RPMI7951 (cell line): ENCODE measurements around the gene PCBP3. TPM values are rescaled to one million over a fixed set of nuclear protein-coding genes. Genes with fewer than 3 reads are reported as not detected.
A peak's percentile ranks its signal among the peaks of the same experiment; 100 is the strongest.

Source experiments
- DNase-seq: peaks from one replicate; pipeline ENCODE4 v3.0.0-alpha.2; 2012; ENCODE audit warnings: low read depth
- total RNA-seq: library from RNA; depleted of rRNA; stranded (reverse); fragments of >200 nt; shearing (Covaris generic); gene quantifications from 2 replicates; pipeline ENCODE4 v1.2.3, GENCODE V29; 2014

Gene PCBP3
- total RNA-seq, 1 experiment from 2014 or later: 4.0 TPM

DNA sequence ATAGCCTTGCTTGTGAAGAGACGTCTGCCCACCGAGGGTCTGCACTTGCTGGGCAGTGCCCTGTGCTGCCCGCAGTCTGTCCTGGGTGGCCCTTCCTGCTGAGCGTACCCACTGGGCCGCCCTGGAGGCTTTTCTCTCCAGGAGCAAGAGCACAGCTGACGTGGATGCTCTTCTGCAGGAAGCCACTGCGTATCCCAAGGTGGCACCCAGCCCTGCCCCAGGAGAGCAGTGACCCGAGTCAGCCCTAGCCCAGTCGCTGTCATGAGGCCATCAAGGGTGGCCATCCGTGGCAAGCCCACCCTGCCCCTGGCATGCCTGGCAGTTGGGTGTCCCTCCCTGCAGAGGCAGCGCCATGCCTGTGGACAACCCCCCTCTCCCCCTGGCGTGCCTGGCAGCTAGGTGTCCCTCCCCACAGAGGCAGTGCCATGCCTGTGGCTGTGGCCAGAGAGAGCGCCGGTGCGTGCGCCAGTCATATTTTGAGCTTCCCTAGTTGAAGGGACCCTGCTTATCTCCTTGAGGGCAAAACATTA, 286.8 kb downstream of the PCBP3 start:
- DNase-seq: no peak

DNA sequence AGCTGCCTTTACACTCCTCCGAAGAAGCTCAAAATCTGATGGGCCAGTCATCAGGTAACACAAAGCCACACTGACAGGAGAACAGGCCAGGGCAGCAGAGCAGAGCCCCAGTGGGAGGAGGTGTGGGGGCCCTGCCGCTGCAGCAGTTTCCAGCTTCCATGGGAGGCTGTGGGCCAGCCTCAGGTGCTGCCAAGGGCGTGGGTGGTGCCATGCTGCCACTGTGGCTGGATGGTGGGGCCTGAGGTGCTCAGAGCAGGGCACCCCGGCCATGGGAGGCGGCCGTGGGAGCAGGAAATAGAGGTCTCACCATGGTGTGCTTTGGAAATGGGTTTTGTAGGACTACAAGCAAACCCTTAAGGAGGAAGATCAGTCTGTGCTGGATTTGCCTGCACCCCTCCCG, 287.3 kb downstream of the PCBP3 start:
- no peak for DNase-seq

DNA sequence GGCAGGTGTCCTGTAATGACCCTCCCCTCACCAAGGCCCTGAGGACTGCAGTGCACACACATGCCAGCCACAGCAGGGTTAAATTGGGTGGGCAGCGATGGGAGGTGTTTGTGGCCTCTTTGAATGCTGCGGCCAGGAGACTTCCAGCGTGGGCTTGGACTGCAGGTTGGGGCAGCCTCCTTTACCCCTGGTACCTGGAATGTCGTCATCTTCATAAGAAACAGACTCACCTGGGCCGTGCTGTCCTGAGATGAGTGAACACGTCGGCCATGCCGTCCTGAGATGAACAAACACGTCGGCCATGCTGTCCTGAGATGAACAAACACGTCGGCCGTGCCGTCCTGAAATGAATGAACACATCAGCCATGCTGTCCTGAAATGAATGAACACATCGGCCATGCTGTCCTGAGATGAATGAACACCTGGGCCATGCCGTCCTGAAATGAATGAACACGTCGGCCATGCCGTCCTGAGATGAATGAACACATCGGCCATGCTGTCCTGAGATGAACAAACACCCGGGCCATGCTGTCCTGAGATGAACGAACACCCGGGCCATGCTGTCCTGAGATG, 288.0 kb downstream of the PCBP3 start:
- no peak for DNase-seq

DNA sequence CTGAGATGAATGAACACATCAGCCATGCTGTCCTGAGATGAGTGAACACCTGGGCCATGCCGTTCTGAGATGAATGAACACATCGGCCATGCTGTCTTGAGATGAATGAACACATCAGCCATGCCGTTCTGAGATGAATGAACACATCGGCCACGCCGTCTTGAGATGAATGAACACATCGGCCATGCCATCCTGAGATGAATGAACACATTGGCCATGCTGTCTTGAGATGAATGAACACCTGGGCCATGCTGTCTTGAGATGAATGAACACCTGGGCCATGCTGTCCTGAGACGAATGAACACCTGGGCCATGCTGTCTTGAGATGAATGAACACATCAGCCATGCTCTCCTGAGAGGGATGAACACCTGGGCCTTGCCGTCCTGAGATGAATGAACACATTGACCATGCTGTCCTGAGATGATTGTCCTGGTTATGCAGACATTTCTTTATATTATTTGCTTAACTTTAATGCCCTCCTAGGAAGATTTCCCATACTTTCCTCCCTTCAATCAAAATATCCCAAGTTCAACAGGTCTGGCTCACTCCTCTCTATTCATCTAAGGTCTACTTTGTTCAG, 289.5 kb downstream of the PCBP3 start:
- no peak for DNase-seq

DNA sequence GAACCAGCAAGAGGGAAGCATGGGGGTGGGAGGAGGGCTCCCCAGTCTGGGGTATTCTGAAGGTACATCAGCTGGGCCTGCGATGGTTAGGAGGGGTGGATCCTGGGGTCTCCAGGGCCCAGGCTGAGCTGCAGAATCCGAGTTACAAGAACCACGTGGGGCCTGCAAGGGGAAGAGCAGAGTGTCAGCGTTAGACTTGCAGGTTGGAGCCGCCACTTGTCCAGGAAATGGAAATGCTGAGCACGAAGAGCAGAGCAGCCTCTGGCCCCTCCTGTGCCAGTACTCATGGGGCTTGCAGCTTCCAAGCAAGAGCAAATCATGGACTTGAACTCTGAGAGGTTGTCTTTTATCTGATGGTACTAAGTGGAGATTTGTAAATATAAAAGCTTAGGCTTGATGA, 290.6 kb downstream of the PCBP3 start:
- DNase-seq: no peak

DNA sequence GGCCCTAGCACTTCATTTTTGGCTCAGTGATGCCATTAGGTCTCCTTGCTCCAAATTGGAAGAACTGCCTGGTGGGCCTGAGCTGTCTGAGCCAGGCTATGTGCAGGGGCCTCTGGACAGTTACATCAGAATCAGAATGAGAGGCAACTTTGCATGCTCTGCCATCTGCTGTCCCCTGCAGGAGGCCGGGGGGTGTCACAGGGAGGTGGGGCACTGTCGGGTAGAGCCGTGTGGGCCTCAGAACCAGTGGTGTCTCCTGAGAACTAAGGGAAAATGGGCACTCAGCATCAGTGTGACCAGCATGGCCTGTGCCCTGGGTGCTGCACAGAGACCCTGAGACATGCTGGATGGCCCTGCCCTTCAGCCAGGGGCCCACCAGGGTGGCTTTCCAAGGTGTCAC, 291.0 kb downstream of the PCBP3 start:
- no peak for DNase-seq

DNA sequence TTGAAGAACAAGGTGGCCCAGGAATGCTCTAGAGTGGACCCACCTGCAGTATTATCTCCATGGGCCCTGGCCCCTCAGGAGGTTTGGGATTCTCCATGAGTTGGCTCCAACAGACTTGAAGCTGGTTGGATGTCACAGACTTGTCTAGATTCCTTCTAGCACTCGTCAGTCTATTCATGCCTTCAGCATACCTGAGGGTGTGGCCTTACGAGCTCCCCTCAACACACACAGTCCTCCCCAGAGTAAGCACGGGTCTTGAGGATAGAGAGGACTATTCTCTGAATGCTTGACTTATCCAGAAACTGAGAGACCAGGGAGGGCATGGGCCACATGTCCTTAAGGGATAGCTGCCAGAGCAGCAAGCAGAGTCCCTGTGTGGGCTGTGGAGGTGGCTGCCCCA, 292.1 kb downstream of the PCBP3 start:
- peak; percentile 34 for DNase-seq

DNA sequence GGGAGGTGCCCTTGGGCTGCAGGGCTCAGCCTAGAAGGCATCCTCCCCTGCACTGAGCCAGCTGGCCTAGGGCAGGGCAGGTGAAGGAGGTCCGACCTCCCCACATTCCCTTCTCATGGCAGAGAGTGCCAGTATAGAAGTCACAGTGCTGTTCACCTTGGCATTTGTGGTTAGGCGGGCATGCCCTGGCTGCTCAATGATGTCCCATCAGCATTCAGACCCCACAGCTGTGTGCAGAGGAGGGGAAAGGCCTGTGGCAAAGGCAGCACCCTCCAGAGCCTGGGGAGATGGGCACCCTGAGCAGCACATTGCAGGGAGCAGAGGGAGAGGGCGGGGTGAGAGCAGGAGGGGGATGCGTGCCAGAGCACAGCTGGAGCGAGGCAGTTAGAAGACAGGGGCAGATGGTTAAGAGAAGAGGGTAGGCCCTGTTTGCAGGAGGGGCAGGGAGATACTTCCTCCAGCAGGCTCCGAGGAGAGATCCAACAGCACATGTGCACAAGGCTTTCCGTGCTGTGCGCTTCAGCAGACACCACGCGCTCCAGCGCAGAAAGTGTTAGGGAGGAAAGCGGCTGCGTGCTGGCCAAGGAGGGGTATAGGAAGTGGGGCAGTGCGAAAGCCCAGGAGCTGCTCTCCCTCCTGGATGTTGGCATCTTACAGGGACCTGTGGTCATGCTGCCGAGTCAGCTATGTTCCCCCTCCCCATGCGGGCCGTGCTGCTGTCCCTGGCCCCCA, 294.4 kb downstream of the PCBP3 start:
- no peak for DNase-seq

DNA sequence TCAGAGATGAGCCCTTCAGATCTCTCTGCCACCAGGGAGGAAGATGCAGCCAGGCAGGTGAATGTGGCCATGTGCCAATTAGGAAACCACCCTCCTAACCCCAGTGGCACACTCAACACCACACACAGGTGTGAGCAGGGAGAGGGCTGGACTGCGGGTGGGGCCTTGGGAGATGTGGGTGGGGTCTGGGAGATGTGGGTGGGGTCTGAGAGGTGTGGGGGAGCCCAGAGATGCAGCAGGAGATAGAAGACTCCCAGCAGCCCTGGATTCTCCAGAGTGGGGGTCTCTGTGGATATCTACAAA, 294.9 kb downstream of the PCBP3 start:
- no peak for DNase-seq

DNA sequence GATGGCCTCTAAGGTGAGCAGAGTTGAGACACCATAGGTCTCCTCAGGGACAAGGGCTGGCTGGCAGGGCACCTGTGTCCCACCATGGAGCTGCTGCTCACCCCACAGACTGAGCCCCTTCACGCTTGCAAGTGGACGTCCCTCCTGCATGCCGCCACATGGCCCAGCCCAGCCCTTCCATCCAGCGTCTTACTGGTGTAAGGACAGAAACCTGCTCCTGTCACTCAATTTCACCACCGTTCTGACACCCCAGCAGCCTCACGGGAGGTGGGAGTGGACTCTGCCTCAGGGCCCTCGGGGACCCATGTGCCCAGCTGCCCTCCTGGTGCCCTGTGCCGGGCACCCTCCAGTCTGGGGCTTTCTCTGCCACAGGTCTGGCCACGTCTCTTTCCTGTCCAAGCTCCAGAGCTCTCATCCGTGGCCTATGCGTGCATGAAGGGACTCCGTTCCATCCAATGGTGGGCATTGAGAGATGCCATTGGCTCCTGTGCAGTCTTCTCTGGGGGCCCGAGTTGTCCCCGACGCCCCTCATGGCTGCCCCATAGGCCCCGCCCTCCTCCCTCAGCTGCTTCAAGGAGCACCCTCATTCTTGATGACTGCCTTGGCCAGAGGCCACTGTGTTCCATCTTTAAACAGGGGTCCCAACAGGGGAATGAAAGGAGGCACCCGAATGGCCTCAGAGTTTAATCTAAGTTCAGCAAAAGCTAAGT, 295.4 kb downstream of the PCBP3 start:
- no peak for DNase-seq

DNA sequence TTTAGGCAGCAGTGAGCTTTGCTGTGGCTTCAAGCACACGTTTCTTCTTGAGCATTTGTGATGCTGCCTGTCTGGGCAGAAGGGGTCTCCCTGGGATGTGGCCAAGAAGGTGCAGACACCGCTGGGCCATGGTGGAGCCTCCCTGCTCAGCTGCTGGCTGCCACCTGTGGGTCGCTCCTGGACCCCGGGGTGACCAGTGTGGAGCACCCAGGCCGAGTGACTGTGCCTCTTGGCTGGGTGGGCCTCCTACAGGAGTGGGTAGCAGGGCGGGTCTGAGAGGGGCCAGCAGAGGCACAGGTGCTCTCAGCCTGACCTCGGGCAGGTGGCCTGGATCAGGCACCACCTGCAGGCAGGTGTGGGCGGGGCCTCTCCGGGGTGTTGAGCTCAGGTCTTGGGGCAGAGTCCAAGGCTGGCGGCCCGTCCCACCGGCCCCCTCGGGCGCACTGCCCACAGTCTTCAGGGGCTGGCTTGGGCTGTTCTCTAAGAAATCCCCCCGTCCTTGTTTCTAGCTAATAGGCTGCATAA, 296.1 kb downstream of the PCBP3 start:
- no peak for DNase-seq

DNA sequence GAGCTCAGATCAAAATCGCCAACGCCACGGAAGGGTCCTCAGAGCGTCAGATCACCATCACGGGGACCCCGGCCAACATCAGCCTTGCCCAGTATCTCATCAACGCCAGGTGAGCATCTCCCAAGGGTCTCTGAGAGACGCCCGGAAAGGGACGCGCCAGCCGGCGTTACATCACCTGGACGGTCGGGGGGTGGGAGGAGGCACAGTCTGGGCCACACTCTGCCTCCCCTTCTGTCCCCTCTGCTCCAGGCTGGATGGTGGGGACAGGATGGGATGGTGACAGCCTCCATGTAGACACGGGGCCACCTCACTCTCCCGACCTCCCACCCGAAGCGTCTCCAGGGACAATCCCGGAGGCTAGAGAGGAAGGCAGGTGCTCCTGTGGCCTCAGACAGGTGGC, 296.6 kb downstream of the PCBP3 start:
- DNase-seq: no peak

DNA sequence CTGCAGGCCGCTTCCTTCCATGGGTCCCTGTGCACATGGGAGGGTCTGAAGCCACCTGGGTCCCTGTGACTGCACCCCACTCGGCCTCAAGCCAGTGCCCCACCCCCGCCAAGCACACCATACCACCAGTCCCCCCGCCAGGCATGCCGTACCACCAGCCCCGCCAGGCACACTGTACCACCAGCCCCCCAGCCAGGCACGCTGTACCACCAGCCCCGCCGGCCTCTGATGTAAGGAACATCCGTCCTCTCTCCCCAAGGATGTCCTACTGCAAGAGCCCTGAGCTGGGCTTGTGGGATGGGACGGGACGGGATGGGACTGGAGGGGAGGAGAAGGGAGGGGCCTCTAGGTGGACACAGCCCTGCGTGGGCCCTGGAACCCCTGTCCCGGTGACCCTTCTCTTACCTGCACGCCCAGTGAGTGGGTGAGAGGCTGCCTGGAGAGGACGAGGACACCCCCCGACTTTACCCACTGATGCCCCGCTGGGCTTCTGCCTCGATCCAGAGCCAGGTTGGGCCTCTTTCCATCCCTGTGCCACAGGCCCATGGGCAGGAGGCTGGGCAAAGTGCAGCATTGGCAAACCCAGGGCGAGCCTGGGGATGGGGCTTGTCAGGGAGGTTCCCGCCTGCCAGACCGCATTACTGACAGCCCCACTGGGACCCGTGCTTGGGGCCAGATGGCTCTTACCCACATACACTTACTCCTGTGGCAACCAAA, 297.3 kb downstream of the PCBP3 start:
- DNase-seq: no peak

DNA sequence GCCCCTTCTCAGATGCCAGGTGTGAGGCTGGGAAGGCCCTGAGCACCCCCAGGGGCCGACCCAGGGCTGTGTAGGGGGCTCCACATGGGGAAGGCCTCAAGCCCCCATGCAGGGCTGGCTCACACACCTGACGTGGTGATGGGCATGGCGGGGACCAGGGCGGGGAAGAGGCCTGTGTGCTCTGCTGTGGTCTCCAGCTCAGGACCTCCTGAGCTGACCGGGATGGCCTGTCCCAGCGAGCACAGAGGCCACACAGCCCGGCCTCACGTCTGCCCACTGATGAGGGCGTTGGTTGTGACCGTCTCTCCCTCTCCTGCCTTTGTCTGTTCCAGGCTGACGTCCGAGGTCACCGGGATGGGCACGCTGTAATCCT, 297.8 kb downstream of the PCBP3 start:
- DNase-seq: no peak

DNA sequence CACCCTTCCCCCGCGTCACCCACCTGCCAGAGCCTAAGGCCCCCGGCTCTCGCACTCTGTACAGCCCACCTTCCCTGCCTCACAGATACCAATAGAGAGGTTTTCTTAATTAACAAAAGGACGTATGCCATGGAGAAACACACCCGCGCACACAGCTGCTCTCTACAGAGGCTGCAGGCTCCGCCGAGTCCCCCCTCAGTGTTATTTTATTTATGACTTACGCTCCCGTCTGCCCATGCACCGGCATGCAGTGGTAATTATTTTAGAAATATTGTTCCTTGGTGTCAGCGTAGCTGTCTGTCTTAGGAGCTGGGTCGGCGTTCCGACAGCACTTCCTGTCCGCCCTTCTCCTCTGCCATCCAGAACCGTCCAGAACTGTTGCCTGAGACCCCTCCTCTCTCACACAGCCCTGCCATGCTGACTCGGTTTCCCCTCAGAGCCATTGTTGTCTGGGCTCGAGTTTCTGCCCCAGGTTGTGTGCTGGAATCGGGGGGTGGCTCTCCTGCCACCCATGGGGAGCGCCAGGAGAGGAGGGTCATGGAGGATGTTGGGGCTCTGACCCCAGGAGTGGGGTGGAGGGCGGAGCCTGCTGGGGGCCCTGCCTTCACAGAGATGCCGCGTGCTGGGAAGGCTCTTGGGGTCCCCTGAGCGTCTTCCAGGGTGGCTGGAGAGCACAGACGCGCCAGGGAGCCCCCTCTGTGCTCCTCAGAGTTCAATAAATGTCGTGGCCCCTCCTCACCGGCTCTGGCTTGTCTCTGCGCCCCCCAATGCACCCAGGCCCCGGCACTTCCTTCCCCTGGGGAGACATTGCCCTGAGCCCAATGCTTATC, 298.4 kb downstream of the PCBP3 start:
- no peak for DNase-seq

DNA sequence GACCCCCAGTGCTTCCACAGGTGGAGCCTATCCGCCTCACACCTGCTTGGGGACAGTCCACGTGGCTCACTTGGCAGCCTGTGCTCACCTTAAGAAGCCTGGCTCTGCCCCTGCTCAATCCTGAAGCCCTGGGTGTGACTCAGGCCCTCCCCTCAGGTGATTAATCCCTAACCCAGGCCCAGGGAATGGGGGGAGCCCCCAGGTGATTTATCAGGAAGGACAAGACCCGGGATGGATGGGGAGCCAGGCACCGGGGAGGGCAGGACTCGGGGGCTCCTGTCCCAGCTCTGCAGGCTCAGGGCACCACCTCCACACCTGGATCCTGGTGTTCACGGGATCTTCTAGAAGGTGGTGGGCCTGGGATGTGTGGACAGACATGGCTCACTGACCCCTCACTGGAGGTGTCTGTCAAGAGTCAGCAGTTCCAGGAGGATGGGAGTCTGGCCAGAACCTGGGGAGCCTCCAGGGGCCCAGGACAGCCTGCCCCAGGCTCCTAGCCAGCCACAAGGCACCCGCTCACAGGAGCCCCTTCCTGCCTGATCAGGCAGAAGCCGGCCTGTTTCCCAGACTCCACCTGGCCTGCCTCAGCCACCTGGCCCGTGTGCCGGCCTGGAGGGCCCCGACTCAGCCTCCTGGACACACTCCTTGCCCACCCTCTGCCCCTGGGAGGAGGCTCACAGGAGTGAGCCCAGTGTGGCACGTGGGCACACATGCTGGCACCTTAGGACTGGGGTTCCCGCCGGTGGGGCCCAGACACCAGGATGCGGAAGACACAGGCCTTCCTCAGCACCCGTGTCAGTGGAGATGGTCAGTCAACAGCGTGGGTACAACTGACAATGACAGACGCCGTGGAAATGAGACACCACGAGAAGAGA, 299.5 kb downstream of the PCBP3 start:
- no peak for DNase-seq

DNA sequence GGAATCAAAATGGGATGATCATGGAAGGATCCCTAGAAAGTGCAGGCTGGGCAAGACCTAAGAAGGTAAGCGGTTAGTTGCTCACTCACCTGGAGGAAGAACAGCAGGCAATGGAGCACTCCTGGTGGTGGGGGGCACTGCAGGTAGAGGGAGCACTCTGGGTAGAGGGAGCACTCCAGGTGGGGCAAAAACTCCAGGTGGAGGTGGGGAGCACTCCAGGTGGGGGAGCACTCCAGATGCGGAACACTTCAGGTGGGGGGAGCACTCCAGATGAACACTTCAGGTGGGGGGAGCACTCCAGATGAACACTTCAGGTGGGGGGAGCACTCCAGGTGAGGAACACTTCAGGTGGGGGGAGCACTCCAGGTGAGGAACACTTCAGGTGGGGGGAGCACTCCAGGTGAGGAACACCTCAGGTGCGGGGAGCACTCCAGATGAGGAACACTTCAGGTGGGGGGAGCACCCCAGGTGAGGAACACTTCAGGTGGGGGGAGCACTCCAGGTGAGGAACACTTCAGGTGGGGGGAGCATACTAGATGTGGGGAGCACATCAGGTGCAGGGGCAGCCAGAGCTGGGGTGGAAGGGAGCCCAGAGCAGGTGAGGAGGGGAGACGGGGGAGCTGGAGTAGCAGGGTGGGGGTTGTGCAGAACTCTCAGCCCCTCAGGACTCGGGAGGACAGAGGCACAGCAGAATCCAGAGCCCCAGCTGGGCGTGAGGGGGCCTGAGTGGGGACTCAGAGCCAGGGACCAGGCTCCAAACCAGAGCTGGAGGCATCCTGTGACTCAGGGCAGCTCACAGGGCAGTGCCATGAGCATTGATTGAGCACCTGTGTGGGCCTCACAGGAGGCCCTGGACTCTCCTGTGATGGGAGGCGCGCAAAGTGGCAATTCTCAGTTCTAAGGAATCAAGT, 300.4 kb downstream of the PCBP3 start:
- no peak for DNase-seq

DNA sequence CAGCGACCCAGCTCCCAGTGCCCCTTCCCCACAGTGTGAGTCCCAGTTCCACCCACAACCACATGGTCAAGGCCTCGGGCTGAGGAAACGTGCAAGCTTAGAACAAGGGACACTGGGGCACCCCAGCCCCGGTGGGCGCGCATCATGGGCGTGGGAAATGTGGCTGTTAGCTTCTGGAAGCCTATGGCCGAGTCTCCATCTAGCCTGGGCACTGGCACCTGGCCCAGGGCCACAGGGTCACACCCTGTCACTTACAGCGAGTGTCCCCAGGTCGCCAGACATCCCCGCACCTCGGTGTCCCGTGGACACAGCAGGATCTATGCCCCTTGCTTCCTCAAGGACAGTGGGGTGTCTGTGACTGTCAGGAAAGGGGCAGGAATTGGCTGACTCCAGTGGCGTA, 301.1 kb downstream of the PCBP3 start:
- no peak for DNase-seq
